T-helper 2 cell treated with Interferon-gamma antibody and Interleukin-4, amounts not matched to agents 100 ng/mL and 5 ng/mL, for 36 hours (primary cell): ENCODE data around the gene PNISR. TPM values are rescaled to one million over a fixed set of nuclear protein-coding genes. Genes with fewer than 3 reads are reported as not detected.

Source experiments
- intact Hi-C: fragments of 100-400 bp; cut with micrococcal nuclease; formaldehyde crosslinking; loops from one replicate; pipeline ENCODE4 v1.15.1; 2023
- total RNA-seq: library from RNA; stranded (reverse); gene quantifications from 2 replicates; pipeline ENCODE4 v1.2.3, GENCODE V29; 2022

Gene PNISR
- total RNA-seq, 1 donor from 2014 or later = 116 TPM

DNA sequence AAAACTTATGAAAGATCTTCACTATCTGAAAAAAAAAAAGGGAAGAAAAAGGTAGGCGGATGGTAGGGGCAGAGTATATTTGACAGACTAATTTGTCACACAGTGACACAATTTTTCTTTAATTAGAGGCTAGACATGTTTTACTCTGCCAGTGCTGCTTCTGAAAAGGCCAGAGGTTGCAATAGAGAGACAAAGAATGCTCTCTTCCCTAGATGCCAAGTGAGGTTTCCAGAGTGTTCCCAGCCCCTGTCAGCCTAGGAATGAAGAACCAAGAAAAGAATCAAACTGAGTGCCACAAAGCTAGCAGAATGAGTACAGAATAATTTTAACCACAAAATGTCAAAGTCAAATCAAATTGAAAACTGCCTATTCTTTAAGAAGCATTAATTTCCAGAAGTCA is 13.0 kb downstream of the PNISR start:
- intact Hi-C loops = no loop called here

GRCh38 chr6:99409672-99410071 is 15.4 kb downstream of the PNISR start:
- intact Hi-C loops = no loop called here

DNA sequence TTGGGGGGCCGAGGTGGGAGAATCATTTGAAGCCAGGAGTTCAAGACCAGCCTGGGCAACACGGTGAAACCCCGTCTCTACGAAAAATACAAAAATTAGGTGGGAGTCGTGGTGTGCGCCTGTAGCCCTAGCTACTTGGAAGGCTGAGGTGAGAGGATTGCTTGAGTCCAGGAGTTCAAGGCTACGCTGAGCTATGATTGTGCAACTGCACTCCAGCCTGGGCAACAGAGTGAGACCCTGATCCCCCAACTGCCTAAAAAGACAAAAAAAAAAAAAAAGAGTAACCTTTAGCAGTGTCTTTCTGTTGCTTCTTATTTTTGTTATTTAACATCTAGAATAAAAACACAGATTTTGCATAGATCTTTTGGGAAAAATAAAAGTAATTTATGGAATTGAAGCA is 18.0 kb downstream of the PNISR start:
- intact Hi-C loops = no loop called here

- intact Hi-C loops = no loop called here
These were observed 22.7 kb downstream of the PNISR start for GRCh38 chr6:99402448-99402847.

DNA sequence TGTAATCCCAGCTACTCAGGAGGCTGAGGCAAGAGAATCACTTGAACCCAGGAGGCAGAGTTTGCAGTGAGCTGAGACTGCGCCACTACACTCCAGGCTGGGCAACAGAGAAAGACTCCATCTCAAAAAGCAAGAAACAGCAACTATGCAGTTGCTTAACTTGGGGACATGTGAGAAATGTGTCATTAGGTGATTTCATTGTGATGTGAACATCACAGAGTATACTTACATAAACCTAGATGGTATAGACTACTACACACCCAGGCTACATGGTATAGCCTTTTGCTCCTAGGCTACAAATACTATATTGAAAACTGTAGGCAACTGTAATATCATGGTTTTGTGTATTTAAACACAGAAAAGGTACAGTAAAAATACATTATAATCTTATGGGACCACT is 27.8 kb downstream of the PNISR start:
- intact Hi-C loops = no loop called here

DNA sequence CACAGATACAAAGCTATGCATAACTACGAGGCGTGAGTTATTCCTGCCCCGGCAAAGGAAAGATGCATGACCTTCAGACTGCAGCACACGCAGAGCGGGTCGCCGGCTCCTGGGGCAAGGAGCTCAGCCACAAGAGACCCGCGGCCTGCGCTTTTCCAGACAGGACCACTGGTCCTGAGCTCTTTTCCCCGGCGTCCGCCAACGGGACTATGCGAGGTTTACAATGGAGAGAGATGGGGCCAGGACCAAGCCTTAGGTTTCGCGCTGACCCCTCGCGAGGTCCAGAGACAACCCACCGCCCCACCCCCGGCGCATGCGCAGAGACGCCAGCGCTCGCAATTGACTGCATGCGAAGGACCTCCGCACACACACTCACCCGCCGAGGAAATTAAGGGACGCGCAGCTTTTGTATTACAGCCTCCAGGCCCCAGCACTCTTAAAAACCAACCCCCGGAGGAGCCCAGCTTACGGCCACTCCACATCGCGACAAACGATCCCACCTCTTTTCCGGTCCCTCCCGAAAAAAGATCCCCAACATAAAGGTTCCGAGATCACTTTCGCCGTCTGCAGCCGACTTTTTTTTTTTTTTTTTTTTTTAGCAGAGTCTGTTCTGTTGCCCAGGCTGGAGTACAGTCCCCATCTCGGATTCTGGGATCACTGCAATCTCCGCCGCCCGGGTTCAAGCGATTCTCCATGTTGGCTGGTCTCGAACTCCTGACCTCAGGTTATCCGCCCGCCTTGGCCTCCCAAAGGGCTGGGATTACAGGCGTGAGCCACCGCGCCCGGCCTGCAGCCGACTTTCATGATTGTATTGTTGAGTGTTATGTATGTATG is 31.2 kb downstream of the PNISR start, which contains the start of gene COQ3:
TSS of gene COQ3 (minus strand) at position 498 of the 834 bp plus-strand sequence. CDS start at position 482, 16 bp downstream.
- intact Hi-C loops = loop anchor here (1.0 to 2.0 kb wide), 2 partner anchors 31 to 59 kb away; partner anchors contain the start of gene PNISR

- intact Hi-C loops = no loop called here
These were observed 31.8 kb downstream of the PNISR start for GRCh38 chr6:99393366-99393697.

DNA sequence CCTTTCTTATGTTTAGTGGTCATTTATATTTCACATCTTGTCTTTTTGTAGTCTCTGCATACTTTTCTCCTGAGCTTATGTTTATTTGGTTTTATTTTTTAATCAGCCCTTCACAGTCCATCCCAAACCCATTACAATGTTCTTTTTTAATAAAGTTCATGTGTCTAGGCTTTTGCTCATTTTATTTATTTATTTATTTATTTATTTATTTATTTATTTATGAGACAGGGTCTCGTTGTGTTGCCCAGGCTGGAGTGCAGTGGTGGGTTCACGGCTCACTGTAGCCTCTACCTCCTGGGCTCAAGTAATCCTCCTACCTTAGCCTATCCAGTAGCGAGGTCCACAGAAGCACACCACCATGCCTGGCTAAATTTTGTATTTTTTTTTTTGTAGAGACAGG is 34.2 kb downstream of the PNISR start:
- intact Hi-C loops = no loop called here

DNA sequence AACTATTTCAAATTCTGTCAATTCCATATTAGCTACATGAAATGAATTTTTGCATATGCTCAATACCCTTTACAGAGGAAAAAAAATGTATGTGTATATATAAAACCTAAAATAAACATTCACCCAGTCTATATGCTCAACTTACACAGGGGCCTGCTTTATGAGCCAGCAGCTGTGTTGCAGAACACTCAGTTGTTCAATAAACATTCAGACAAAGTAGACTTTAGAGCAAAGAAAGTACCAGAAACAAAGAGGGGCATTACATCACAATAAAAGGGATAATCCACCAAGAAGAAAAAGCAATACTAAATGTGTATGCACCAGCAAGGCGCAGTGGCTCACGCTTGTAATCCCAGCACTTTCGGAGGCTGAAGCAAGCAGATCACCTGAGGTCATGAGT is 40.6 kb downstream of the PNISR start:
- intact Hi-C loops = no loop called here

- intact Hi-C loops = no loop called here
These were observed 46.5 kb downstream of the PNISR start for GRCh38 chr6:99378636-99379035.

GRCh38 chr6:99369533-99369932 is 55.6 kb downstream of the PNISR start:
- intact Hi-C loops = no loop called here

DNA sequence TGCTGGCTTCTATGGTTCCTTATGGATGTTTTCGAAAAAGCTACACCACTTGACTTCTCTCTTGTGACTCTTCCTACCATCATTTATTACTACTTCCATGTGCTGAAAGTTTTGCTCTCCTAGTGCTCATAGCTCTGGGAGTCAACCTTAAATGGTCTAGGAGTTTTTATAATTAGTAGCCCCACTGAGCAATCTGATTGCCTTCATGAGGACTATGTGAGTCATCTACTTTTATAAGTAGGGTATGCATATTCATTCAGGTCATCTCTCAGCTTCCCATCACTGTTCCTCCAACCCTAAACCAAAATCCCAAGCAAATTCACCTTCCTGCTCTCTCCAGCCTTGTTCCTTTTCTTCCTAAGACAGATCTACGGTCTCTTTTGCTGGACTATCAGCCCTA is 58.3 kb downstream of the PNISR start:
- intact Hi-C loops = no loop called here

GRCh38 chr6:99364026-99364425 is 61.1 kb downstream of the PNISR start:
- intact Hi-C loops = no loop called here

DNA sequence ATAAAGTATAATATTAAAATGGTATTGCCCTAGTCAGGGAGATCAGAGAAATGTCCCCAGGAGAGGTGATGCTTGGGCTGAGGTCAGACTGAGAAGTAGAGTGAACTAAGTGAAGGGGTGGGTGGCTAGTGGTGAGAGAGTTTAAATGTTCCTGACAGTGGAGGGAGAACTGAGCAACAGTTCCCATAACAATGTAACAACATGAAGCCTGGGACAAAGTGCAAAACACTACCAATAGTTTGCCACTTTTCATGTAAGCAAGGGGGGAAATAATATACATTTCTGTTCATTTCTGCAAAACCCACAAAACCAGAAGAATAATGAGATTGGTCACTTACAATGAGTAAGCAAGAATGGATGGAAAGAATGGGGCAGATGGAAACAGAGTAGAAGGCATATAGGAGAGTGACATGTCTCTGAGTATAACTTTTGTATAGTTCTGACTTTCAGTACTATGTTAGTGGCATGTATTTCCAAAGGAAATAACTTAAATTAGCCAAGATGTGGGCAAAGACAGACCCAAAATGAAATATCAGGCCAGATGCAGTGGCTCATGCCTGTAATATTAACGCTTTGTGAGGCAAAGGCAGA is 62.3 kb downstream of the PNISR start:
- intact Hi-C loops = no loop called here

DNA sequence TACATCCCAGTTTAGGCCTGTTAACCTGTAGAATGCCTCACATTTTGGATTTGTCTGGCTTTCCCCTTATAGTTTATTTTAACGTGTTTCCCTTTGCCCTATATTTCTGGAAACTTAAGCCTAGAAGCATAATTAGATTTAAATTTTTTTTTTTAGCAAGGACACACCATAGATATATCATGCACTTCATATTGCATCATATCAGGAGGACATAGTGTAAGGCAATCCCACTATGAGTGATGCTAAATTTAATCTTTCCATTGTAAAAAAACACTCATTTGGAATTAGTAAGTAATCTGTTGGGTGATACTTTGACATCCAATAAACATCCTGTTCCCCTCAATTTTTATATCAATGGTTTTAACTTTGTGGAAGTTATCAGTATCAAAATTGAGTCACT is 65.3 kb downstream of the PNISR start:
- intact Hi-C loops = no loop called here

GRCh38 chr6:99356641-99357040 is 68.5 kb downstream of the PNISR start:
- intact Hi-C loops = no loop called here

GRCh38 chr6:99354983-99355382 is 70.1 kb downstream of the PNISR start:
- intact Hi-C loops = no loop called here

DNA sequence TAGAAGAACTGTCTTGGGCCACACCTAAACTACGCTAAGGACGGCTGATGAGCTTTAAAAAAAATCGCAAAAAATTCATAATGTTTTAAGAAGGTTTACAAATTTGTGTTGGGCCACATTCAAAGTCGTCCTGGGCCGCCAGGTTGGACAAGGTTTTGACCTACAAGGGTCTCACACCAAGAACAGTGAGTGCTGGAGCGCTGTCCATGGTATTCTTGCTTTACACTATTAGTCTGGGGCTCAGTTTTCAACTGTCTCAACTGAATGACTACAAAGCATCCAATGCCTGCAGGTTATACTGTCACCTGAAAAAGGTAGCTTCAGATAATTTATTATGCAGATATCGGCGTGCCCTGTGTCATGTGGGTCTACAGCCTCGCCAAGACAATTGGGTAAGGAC is 72.0 kb downstream of the PNISR start:
- intact Hi-C loops = no loop called here

GRCh38 chr6:99350573-99350972 is 74.5 kb downstream of the PNISR start:
- intact Hi-C loops = no loop called here

- intact Hi-C loops = no loop called here
These were observed 75.7 kb downstream of the PNISR start, which contains the start of gene FAXC for GRCh38 chr6:99349171-99350141. TSS of gene FAXC (minus strand) at chr6:99349674. CDS start at chr6:99349372, 302 bp downstream.

DNA sequence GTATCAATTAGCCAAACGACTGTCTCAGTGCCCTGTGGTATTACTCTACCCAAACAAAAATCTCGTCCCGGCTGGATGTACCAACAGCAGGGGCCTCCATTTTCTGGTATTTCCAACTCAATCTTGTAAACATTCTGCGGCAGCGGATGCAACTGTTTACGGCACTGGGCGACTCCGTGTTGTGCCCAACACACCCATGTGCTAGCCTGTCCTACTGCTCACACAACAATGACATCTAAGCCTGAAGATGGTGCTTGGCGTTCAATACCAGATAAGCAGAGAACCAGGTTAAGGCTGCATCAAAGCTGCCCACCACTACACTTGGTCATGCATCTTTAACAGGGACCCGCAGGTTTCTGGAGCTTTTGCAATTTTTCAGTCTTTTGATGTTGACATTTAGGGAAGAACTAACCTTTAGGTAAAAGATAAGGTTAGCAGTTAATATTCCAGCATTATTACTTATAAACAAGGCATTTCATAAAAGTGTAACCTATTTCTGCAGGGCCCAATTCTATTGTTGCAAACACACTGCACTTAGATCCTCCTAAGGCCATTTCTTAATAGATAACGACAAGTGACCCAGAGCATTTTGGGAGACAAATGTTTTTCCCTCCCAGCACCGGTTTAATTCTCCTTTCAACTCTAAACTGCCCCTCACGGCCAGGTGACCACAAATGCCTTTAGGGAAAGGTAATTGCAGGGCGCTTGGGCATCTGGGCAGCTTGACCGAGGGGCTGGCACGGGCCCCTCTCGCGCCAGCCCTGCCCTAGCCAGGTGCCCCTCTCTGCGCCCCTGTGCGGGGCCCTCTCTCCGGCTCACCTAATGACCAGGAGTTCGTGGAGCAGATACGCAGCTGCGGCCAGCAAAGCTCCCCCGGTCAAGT is 76.6 kb downstream of the PNISR start:
- intact Hi-C loops = no loop called here
